Left kidney (tissue), 2 donors: ENCODE data around the gene MUSTN1. TPM values are rescaled to one million over a fixed set of nuclear protein-coding genes. Genes with fewer than 3 reads are reported as not detected.

Experiments used
- DNase-seq: peaks from one replicate; pipeline ENCODE4 v3.0.0-alpha.2; 2013
- polyA plus RNA-seq: library from polyadenylated mRNA; unstranded; fragments of 120-200 nt; gene quantifications from one replicate; pipeline ENCODE4 v1.2.1, GENCODE V29; 2013; ENCODE audit not compliant: insufficient read length

MUSTN1 gene
- polyA plus RNA-seq, 1 donor = 0.38 TPM

- DNase-seq = no peak
These were observed 29.4 kb downstream of the MUSTN1 start for GRCh38 chr3:52805270-52806039.

GRCh38 chr3:52801839-52802238 lies 33.0 kb downstream of the MUSTN1 start:
- DNase-seq = no peak

- DNase-seq = no peak
These were observed 34.7 kb downstream of the MUSTN1 start for GRCh38 chr3:52800079-52800478.

- DNase-seq = no peak
These were observed 35.8 kb downstream of the MUSTN1 start for GRCh38 chr3:52798978-52799476.

GRCh38 chr3:52798376-52798977 lies 36.3 kb downstream of the MUSTN1 start:
- no peak for DNase-seq

GRCh38 chr3:52796411-52796810 lies 38.4 kb downstream of the MUSTN1 start:
- no peak for DNase-seq

- DNase-seq = no peak
These were observed 39.4 kb downstream of the MUSTN1 start for GRCh38 chr3:52795298-52795900.

GRCh38 chr3:52794612-52795099 lies 40.2 kb downstream of the MUSTN1 start, which contains the start of gene ITIH3:
ITIH3 (plus strand) TSS chr3:52794796; CDS start chr3:52794804, 8 bp downstream.
- no peak for DNase-seq

- DNase-seq = no peak
These were observed 40.9 kb downstream of the MUSTN1 start for GRCh38 chr3:52793702-52794611.

- no peak for DNase-seq
These were observed 41.7 kb downstream of the MUSTN1 start for GRCh38 chr3:52792961-52793695.

GRCh38 chr3:52792413-52792812 lies 42.4 kb downstream of the MUSTN1 start:
- no peak for DNase-seq

GRCh38 chr3:52791928-52792327 lies 42.9 kb downstream of the MUSTN1 start:
- DNase-seq = no peak

- no peak for DNase-seq
These were observed 43.5 kb downstream of the MUSTN1 start for GRCh38 chr3:52791366-52791765.

- DNase-seq = no peak
These were observed 44.1 kb downstream of the MUSTN1 start for GRCh38 chr3:52790741-52791140.

- DNase-seq = no peak
These were observed 44.5 kb downstream of the MUSTN1 start for GRCh38 chr3:52790337-52790736.

GRCh38 chr3:52789746-52790040 lies 45.1 kb downstream of the MUSTN1 start:
- DNase-seq = no peak

GRCh38 chr3:52788890-52789745 lies 45.7 kb downstream of the MUSTN1 start:
- no peak for DNase-seq

- no peak for DNase-seq
These were observed 46.9 kb downstream of the MUSTN1 start for GRCh38 chr3:52787672-52788625.

GRCh38 chr3:52787246-52787645 lies 47.6 kb downstream of the MUSTN1 start:
- no peak for DNase-seq
